HG03280 (cell line): ENCODE measurements around the gene RUNX2.

Source experiments
- ATAC-seq: cut with Tn5 transposase; IDR thresholded peaks from one replicate; pipeline ENCODE4 v1.9.1; 2021; ENCODE audit warnings: mild to moderate bottlenecking, moderate library complexity; ENCODE audit not compliant: unreplicated experiment

RUNX2 gene

GRCh38 chr6:45576648-45577624, 248.8 kb downstream of the RUNX2 start:
- no peak for ATAC-seq

GRCh38 chr6:45577836-45578504, 249.8 kb downstream of the RUNX2 start:
- no peak for ATAC-seq

- ATAC-seq, result no peak
Observed at GRCh38 chr6:45584127-45584526, 256.0 kb downstream of the RUNX2 start.

GRCh38 chr6:45586216-45587171, 258.4 kb downstream of the RUNX2 start:
- no peak for ATAC-seq

- ATAC-seq, result no peak
Observed at GRCh38 chr6:45587229-45588060, 259.3 kb downstream of the RUNX2 start.

- ATAC-seq, result no peak
Observed at GRCh38 chr6:45589367-45589766, 261.2 kb downstream of the RUNX2 start.

- ATAC-seq, result no peak
Observed at GRCh38 chr6:45590226-45590625, 262.1 kb downstream of the RUNX2 start.

- ATAC-seq, result no peak
Observed at GRCh38 chr6:45590696-45591184, 262.6 kb downstream of the RUNX2 start.

- no peak for ATAC-seq
Observed at GRCh38 chr6:45591306-45591705, 263.2 kb downstream of the RUNX2 start.

- no peak for ATAC-seq
Observed at GRCh38 chr6:45591890-45592289, 263.8 kb downstream of the RUNX2 start.

GRCh38 chr6:45592991-45593390, 264.9 kb downstream of the RUNX2 start:
- no peak for ATAC-seq

- ATAC-seq, result no peak
Observed at GRCh38 chr6:45595010-45595851, 267.1 kb downstream of the RUNX2 start.

GRCh38 chr6:45597424-45597823, 269.3 kb downstream of the RUNX2 start:
- ATAC-seq, result no peak

- no peak for ATAC-seq
Observed at GRCh38 chr6:45599053-45599452, 270.9 kb downstream of the RUNX2 start.

GRCh38 chr6:45605971-45606370, 277.8 kb downstream of the RUNX2 start:
- ATAC-seq, result no peak

GRCh38 chr6:45606831-45607400, 278.8 kb downstream of the RUNX2 start:
- ATAC-seq, result no peak

- no peak for ATAC-seq
Observed at GRCh38 chr6:45607798-45608197, 279.7 kb downstream of the RUNX2 start.

- no peak for ATAC-seq
Observed at GRCh38 chr6:45608252-45608913, 280.3 kb downstream of the RUNX2 start.
